Peyer's patch (tissue), 4 donors: ENCODE results near the gene C2orf68. TPM values are rescaled to one million over a fixed set of nuclear protein-coding genes. Genes with fewer than 3 reads are reported as not detected.
"Not testable (repeated sequence)": the region's sequence is repeated elsewhere in the genome, so short reads cannot be mapped to it uniquely, and the experiment has no call there.

Experiments used
- DNase-seq, 3 donors: peaks; one replicate each; pipeline ENCODE4 v3.0.0-alpha.2; 2017 to 2019
- H3K27ac ChIP-seq, 4 donors: fragments of 200-600 bp; sonication (generic); one replicate each; pipeline ENCODE4 v1.5.1; 2016 to 2019
- H3K27me3 ChIP-seq, 2 donors: fragments of 200-600 bp; sonication (generic); one replicate each; pipeline ENCODE4 v1.5.1; 2019
- H3K36me3 ChIP-seq, 3 donors: fragments of 200-600 bp; sonication (generic); one replicate each; pipeline ENCODE4 v1.5.1; 2016 to 2019
- H3K4me1 ChIP-seq, 4 donors: fragments of 200-600 bp; sonication (generic); one replicate each; pipeline ENCODE4 v1.5.1; 2016 to 2019
- H3K4me3 ChIP-seq, 4 donors: fragments of 200-600 bp; sonication (generic); 1 replicate in 3 of 4; 2 replicates in 1 of 4; pipeline ENCODE4 v1.5.1; 2016 to 2019; ENCODE audit warnings: mild to moderate bottlenecking in 1 of 4
- H3K9me3 ChIP-seq, 4 donors: fragments of 200-600 bp; sonication (generic); one replicate each; pipeline ENCODE4 v1.5.1; 2016 to 2019; ENCODE audit warnings: mild to moderate bottlenecking in 1 of 4
- CTCF ChIP-seq, 6 experiments: fragments of 450-650 bp in 4 of 6; fragments of 200-600 bp in 2 of 6; sonication (generic) in 1 of 6; IDR thresholded peaks; one replicate each; pipeline ENCODE4 v1.5.1; 2017 to 2019; ENCODE audit warnings: antibody characterized with exemption in 6 of 6, mild to moderate bottlenecking in 3 of 6, moderate library complexity in 1 of 6
- POLR2A ChIP-seq, 2 donors: fragments of 450-650 bp; IDR thresholded peaks; one replicate each; pipeline ENCODE4 v1.5.1; 2017; ENCODE audit warnings: antibody characterized with exemption in 2 of 2, mild to moderate bottlenecking in 2 of 2, moderate library complexity in 2 of 2
- total RNA-seq, 4 donors: library from RNA; depleted of rRNA; stranded (reverse); fragments of >200 nt; gene quantifications; one replicate each; pipeline ENCODE4 v1.1.0, GENCODE V29; 2016

The C2orf68 gene
- total RNA-seq, 4 donors from 2014 or later: 20.5 to 34.0 (median 25.9) TPM

- H3K4me1 ChIP-seq: peaks cover 0 to 24% (median 9%) of the 10 kb centered on the region in 4 donors
- no peak overlapping the region for H3K4me3 ChIP-seq
Measured at GRCh38 chr2:85621338-85621737, 9.5 kb upstream of the C2orf68 start.

GRCh38 chr2:85619617-85620016 is 7.8 kb upstream of the C2orf68 start:
- Histone ChIP-seq H3K9me3 (no peaks in the 10 kb centered on the region), H3K4me1 (peaks cover 0 to 24% (median 9%) of the 10 kb centered on the region in 4 donors), H3K27me3 (no peaks in the 10 kb centered on the region), H3K36me3 (peaks cover 0 to 60% (median 4%) of the 10 kb centered on the region in 3 donors), H3K27ac (no peak overlapping the region), H3K4me3 (no peak overlapping the region)
- no peak for DNase-seq
- TF ChIP-seq CTCF (IDR thresholded peaks at IDR 0.05): no peak

More at GRCh38 chr2:85621338-85621737, 9.5 kb upstream of the C2orf68 start:
- H3K27ac ChIP-seq: no peak overlapping the region
- H3K27me3 ChIP-seq: no peaks in the 10 kb centered on the region
- H3K9me3 ChIP-seq: no peaks in the 10 kb centered on the region
- peaks cover 0 to 77% (median 4%) of the 10 kb centered on the region in 3 donors for H3K36me3 ChIP-seq
- TF ChIP-seq POLR2A (IDR thresholded peaks at IDR 0.05) (no peak), CTCF (IDR thresholded peaks at IDR 0.05) (no peak)
- DNase-seq: no peak

- H3K27ac ChIP-seq, H3K27me3 ChIP-seq, DNase-seq, H3K9me3 ChIP-seq: not testable (repeated sequence)
- Histone ChIP-seq H3K4me3 (peak overlapping the region in 1 of 4 donors; percentile 15), H3K4me1 (peaks cover 0 to 24% (median 9%) of the 10 kb centered on the region in 4 donors), H3K36me3 (peaks cover 0 to 41% (median 1%) of the 10 kb centered on the region in 3 donors)
Measured at GRCh38 chr2:85617723-85618122, 5.9 kb upstream of the C2orf68 start.

- H3K27me3 ChIP-seq: no peaks in the 10 kb centered on the region
- H3K4me1 ChIP-seq: peaks cover 0 to 29% (median 14%) of the 10 kb centered on the region in 4 donors
- H3K4me3 ChIP-seq: peak overlapping the region in 3 of 4 donors; percentile 80 to 98 (median 97)
- no peak for TF ChIP-seq CTCF (IDR thresholded peaks at IDR 0.05)
- no peak for TF ChIP-seq POLR2A (IDR thresholded peaks at IDR 0.05)
- H3K27ac ChIP-seq: peak overlapping the region; percentile 77 to 94 (median 86)
- DNase-seq: no peak
- H3K36me3 ChIP-seq: peaks cover 0 to 18% (median 0%) of the 10 kb centered on the region in 3 donors
- H3K9me3 ChIP-seq: no peaks in the 10 kb centered on the region
Measured at GRCh38 chr2:85615413-85615728, 3.5 kb upstream of the C2orf68 start.

GRCh38 chr2:85614757-85615156 is 2.9 kb upstream of the C2orf68 start:
- H3K9me3 ChIP-seq, H3K27ac ChIP-seq, DNase-seq, H3K4me3 ChIP-seq, H3K27me3 ChIP-seq: not testable (repeated sequence)
- peaks cover 0 to 12% (median 0%) of the 10 kb centered on the region in 3 donors for H3K36me3 ChIP-seq
- H3K4me1 ChIP-seq: peaks cover 0 to 33% (median 15%) of the 10 kb centered on the region in 4 donors

- H3K9me3 ChIP-seq: no peaks in the 10 kb centered on the region
- peaks cover 0 to 12% (median 0%) of the 10 kb centered on the region in 3 donors for H3K36me3 ChIP-seq
- no peak overlapping the region for H3K4me3 ChIP-seq
- TF ChIP-seq CTCF (IDR thresholded peaks at IDR 0.05) (no peak), POLR2A (IDR thresholded peaks at IDR 0.05) (no peak)
- DNase-seq: no peak
- H3K27me3 ChIP-seq: no peaks in the 10 kb centered on the region
- H3K27ac ChIP-seq: no peak overlapping the region
- peaks cover 0 to 29% (median 15%) of the 10 kb centered on the region in 4 donors for H3K4me1 ChIP-seq
Measured at GRCh38 chr2:85613717-85614515, 2.0 kb upstream of the C2orf68 start.
